ENCODE results near the gene EXOC4. TPM values are rescaled to one million over a fixed set of nuclear protein-coding genes. Genes with fewer than 3 reads are reported as not detected.
"Not testable (repeated sequence)": the region's sequence is repeated elsewhere in the genome, so short reads cannot be mapped to it uniquely, and the experiment has no call there.

Gene EXOC4
- total RNA-seq, 3 donors from 2014 or later, result 88.3 to 136 (median 99.6) TPM

DNA sequence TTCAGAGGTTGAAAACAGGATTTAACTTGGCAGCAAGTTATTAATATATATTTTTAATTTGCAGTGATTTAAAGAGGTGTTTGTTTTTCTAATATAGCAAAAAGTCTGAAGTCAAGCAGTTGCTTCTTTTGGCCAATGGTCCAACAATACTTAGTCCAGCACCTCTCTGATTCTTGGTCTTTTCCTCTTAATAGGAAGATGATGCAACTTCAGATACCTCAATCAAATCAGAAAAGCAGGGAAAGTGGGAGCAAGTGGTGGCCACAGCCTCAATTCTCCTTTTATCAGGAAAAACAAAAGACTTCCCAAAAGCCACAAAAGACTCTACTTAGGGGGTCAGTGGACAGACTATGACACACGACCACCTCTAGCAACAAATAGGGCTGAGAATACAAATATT, 740.7 kb downstream of the EXOC4 start:
- no peak overlapping the region for H3K4me3 ChIP-seq
- H3K9me3 ChIP-seq, result no peaks in the 10 kb centered on the region
- H3K4me1 ChIP-seq, result no peaks in the 10 kb centered on the region
- no peak overlapping the region for H3K27ac ChIP-seq
- TF ChIP-seq POLR2A (IDR thresholded peaks at IDR 0.05), result no peak
- intact Hi-C loops (cut with DNase I; ENCODE audit: low total_unique reads), result no loop called here
- H3K27me3 ChIP-seq, result no peaks in the 10 kb centered on the region
- H3K36me3 ChIP-seq, result no peaks in the 10 kb centered on the region
- no peak for DNase-seq (ENCODE audit: low spot score in 2 of 2)

DNA sequence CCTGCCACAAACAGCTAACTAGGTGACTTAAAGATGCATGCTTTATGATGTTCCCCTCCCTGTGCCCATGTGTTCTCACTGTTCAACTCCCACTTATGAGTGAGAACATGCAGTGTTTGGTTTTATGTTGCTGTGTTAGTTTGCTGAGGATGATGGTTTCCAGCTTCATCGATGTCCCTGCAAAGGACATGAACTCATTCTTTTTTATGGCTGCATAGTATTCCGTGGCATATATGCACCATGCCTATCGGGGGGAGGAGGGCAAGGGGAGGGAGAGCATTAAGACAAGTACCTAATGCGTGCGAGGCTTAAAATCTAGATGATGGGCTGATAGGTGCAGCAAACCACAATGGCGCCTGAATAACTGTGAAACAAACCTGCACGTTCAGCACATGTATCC, 741.2 kb downstream of the EXOC4 start:
- H3K27ac ChIP-seq; H3K4me1 ChIP-seq; DNase-seq (ENCODE audit: low spot score in 2 of 2); H3K4me3 ChIP-seq; H3K36me3 ChIP-seq; intact Hi-C loops (cut with DNase I; ENCODE audit: low total_unique reads); H3K9me3 ChIP-seq; H3K27me3 ChIP-seq: not testable (repeated sequence)

DNA sequence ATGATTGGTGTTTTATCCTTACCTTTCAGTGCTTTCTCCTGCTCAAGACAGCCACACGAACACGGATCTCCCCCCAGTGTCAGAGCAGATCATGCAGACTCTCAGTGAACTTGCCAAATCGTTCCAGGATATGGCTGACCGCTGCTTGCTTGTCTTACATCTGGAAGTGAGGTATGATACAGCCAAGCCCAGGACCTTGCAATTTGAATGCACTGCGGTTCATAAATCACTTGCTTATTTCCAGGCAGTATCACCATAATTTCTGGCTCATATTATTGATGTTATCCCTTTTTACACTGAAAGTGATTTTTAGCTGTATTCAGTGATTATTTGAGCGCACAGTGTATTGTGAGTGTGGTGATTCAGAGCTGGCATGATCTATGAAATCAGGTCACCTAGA, 744.6 kb downstream of the EXOC4 start:
- Histone ChIP-seq H3K4me1 (no peaks in the 10 kb centered on the region), H3K4me3 (no peak overlapping the region), H3K9me3 (no peaks in the 10 kb centered on the region), H3K27ac (no peak overlapping the region), H3K36me3 (no peaks in the 10 kb centered on the region), H3K27me3 (no peaks in the 10 kb centered on the region)
- no peak for TF ChIP-seq POLR2A (IDR thresholded peaks at IDR 0.05)
- TF ChIP-seq, protein P1, sequence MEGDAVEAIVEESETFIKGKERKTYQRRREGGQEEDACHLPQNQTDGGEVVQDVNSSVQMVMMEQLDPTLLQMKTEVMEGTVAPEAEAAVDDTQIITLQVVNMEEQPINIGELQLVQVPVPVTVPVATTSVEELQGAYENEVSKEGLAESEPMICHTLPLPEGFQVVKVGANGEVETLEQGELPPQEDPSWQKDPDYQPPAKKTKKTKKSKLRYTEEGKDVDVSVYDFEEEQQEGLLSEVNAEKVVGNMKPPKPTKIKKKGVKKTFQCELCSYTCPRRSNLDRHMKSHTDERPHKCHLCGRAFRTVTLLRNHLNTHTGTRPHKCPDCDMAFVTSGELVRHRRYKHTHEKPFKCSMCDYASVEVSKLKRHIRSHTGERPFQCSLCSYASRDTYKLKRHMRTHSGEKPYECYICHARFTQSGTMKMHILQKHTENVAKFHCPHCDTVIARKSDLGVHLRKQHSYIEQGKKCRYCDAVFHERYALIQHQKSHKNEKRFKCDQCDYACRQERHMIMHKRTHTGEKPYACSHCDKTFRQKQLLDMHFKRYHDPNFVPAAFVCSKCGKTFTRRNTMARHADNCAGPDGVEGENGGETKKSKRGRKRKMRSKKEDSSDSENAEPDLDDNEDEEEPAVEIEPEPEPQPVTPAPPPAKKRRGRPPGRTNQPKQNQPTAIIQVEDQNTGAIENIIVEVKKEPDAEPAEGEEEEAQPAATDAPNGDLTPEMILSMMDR (IDR thresholded peaks at IDR 0.05), result no peak
- no peak for TF ChIP-seq POLR2AphosphoS5 (IDR thresholded peaks at IDR 0.05)
- intact Hi-C loops (cut with DNase I; ENCODE audit: low total_unique reads), result no loop called here
- DNase-seq (ENCODE audit: low spot score in 2 of 2), result no peak

DNA sequence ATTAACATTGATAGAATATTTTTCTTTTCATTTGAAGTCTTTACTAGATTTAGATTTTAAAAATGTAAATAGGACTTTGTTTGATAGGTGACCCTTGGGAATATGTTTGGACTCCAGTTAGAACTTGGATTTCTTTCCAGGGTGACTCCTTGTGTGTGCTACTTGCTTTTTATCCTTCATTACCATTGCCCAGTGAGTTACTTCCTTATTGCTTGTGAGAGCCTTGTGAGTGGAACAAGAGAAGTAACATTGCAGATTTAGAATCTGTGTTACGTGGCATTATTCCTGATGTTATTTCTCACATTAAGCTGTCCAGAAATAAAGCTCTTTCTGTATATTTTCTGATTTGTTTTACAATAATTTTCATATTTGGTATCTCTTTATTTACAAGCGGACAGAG, 746.3 kb downstream of the EXOC4 start:
- Histone ChIP-seq H3K9me3 (no peaks in the 10 kb centered on the region), H3K27me3 (no peaks in the 10 kb centered on the region), H3K4me1 (no peaks in the 10 kb centered on the region), H3K4me3 (no peak overlapping the region), H3K27ac (no peak overlapping the region), H3K36me3 (no peaks in the 10 kb centered on the region)
- no peak for DNase-seq (ENCODE audit: low spot score in 2 of 2)
- intact Hi-C loops (cut with DNase I; ENCODE audit: low total_unique reads), result no loop called here
- TF ChIP-seq POLR2A (IDR thresholded peaks at IDR 0.05), result no peak
- TF ChIP-seq, protein P1 (IDR thresholded peaks at IDR 0.05), result no peak
- no peak for TF ChIP-seq POLR2AphosphoS5 (IDR thresholded peaks at IDR 0.05)

DNA sequence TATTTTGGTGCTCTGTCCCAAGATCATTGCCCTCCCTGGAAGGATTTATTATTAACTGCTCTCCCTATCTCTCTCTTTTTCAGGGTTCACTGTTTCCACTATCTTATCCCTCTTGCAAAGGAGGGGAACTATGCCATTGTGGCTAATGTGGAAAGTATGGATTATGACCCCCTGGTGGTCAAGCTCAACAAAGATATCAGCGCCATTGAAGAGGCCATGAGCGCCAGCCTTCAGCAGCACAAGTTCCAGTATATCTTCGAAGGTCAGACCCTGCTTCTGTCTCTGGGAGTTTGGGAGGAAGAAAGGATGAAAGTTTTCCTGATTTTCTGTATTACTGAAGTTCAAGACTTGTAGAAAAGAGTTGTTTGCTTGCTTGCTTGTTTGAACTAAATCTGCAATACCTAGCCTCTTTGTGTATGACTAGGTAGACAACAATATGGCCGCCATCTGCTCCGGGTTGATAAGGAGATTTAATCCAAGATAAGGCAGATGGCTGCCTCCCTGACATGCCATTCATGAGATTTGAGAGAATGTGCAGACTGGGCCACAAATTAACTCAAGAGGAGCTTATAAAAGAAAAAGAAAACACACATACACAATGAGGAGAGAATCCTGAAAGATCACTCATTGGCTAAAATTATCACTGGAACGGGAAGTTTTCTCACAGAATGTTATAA, 752.1 kb downstream of the EXOC4 start:
- TF ChIP-seq POLR2AphosphoS5 (IDR thresholded peaks at IDR 0.05), result no peak
- TF ChIP-seq, protein P1 (IDR thresholded peaks at IDR 0.05), result no peak
- TF ChIP-seq POLR2A (IDR thresholded peaks at IDR 0.05), result no peak
- Histone ChIP-seq H3K4me3 (no peak overlapping the region), H3K27me3 (no peaks in the 10 kb centered on the region), H3K9me3 (no peaks in the 10 kb centered on the region), H3K4me1 (no peaks in the 10 kb centered on the region), H3K36me3 (no peaks in the 10 kb centered on the region), H3K27ac (no peak overlapping the region)
- intact Hi-C loops (cut with DNase I; ENCODE audit: low total_unique reads), result no loop called here
- no peak for DNase-seq (ENCODE audit: low spot score in 2 of 2)

DNA sequence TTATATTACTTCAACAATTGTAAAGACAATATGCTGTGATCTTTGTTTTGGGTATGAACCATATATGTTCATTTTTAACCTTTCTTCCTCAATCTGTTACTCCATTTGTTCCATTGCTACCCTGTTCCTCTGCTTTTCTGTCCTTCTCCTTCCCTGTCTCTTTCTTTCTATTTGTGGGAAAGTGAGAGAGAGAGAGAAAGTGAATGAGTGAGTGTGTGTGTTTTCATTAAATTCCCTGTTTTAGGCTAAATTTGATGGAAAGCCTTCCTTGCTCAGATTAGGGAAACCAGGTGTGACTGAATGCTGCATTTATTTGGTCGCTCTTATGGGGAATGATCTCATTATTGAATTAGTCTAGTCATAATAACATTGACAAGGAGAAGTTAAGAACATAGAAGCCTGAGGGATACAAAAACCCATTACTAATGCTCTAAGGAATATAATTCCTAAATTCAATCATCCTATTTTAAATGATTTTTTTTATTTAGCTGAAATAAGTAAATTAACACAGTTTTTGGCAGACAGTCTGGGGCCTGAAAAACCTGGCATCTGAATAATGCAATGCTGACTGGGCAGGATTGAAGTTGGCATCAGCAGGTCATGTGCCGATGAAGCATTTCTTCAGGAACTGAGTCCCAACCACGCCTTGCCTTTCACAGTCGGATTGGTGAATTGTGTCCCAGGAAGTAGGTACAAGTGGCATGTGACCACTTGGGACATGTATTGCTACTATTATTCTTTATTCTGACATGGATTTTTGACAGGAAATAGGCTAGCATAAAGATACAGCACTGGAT, 756.6 kb downstream of the EXOC4 start:
- intact Hi-C loops (cut with DNase I; ENCODE audit: low total_unique reads), result no loop called here
- TF ChIP-seq, protein P1 (IDR thresholded peaks at IDR 0.05), result no peak
- TF ChIP-seq POLR2A (IDR thresholded peaks at IDR 0.05) (no peak), POLR2AphosphoS5 (IDR thresholded peaks at IDR 0.05) (no peak)
- Histone ChIP-seq H3K4me1 (no peaks in the 10 kb centered on the region), H3K36me3 (no peaks in the 10 kb centered on the region), H3K4me3 (no peak overlapping the region), H3K9me3 (no peaks in the 10 kb centered on the region), H3K27me3 (no peaks in the 10 kb centered on the region), H3K27ac (no peak overlapping the region)
- DNase-seq (ENCODE audit: low spot score in 2 of 2), result no peak
